Type B pancreatic cell (in vitro differentiated cells): ENCODE measurements around the gene IFT27. TPM values are rescaled to one million over a fixed set of nuclear protein-coding genes. Genes with fewer than 3 reads are reported as not detected.
A peak's percentile ranks its signal among the peaks of the same experiment; 100 is the strongest.
"Not testable (repeated sequence)": the region's sequence is repeated elsewhere in the genome, so short reads cannot be mapped to it uniquely, and the experiment has no call there.

Source experiments
- DNase-seq: peaks from one replicate; pipeline ENCODE4 v3.0.0; 2021; ENCODE audit warnings: mixed read lengths; ENCODE audit not compliant: unreplicated experiment; ENCODE audit errors: extremely low spot score
- H3K27ac Mint-ChIP-seq: 2 replicates; pipeline ENCODE4 v1.8.0; 2021; ENCODE audit warnings: mild to moderate bottlenecking, mixed read lengths
- H3K27me3 Mint-ChIP-seq: 2 replicates; pipeline ENCODE4 v1.8.0; 2021; ENCODE audit warnings: mixed read lengths
- H3K36me3 Mint-ChIP-seq: 2 replicates; pipeline ENCODE4 v1.8.0; 2021; ENCODE audit warnings: mixed read lengths
- H3K4me1 Mint-ChIP-seq: one replicate; pipeline ENCODE4 v1.8.0; 2021; ENCODE audit warnings: mixed read lengths; ENCODE audit not compliant: unreplicated experiment
- H3K4me3 Mint-ChIP-seq: 2 replicates; pipeline ENCODE4 v1.8.0; 2021; ENCODE audit warnings: mild to moderate bottlenecking, mixed read lengths
- H3K9me3 Mint-ChIP-seq: 2 replicates; pipeline ENCODE4 v1.8.0; 2021; ENCODE audit warnings: mixed read lengths
- total RNA-seq: library from RNA; stranded (reverse); gene quantifications from 2 replicates; pipeline ENCODE4 v1.2.1, GENCODE V29; 2021; ENCODE audit warnings: low replicate concordance
- TF ChIP-seq, protein P1 (sequence below): fragments of 200-600 bp; sonication (generic); conservative IDR thresholded peaks from 2 replicates; pipeline ENCODE4 v1.5.0; 2021; ENCODE audit warnings: antibody characterized with exemption, mild to moderate bottlenecking

Gene IFT27
- total RNA-seq, 1 donor from 2014 or later, result 46.6 TPM

DNA sequence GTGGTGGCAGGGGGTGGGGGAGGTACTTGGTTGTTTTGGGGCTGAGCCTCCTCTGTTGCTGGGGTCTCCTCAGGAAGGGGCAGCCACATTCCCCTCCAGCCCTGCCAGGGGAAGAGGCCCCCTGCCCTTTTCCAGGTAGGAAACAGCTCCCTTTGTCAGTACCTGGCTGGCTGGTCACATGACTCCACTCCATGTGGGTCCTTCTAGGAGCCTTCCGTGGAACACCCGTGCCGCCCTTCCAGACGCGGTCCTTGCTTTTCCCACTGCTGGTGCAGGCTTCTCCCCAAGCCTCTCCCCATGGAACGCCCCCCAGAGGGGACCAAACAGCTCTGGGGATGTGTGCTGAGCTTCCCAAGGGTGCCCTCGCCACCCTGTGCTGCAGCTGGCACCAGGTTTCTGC is 19.9 kb downstream of the IFT27 start:
- no peaks in the 10 kb centered on the region for H3K36me3 Mint-ChIP-seq
- DNase-seq, result no peak
- no peak overlapping the region for H3K27ac Mint-ChIP-seq
- TF ChIP-seq, protein P1, sequence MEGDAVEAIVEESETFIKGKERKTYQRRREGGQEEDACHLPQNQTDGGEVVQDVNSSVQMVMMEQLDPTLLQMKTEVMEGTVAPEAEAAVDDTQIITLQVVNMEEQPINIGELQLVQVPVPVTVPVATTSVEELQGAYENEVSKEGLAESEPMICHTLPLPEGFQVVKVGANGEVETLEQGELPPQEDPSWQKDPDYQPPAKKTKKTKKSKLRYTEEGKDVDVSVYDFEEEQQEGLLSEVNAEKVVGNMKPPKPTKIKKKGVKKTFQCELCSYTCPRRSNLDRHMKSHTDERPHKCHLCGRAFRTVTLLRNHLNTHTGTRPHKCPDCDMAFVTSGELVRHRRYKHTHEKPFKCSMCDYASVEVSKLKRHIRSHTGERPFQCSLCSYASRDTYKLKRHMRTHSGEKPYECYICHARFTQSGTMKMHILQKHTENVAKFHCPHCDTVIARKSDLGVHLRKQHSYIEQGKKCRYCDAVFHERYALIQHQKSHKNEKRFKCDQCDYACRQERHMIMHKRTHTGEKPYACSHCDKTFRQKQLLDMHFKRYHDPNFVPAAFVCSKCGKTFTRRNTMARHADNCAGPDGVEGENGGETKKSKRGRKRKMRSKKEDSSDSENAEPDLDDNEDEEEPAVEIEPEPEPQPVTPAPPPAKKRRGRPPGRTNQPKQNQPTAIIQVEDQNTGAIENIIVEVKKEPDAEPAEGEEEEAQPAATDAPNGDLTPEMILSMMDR, result no peak
- no peak overlapping the region for H3K4me3 Mint-ChIP-seq
- no peaks in the 10 kb centered on the region for H3K9me3 Mint-ChIP-seq
- H3K27me3 Mint-ChIP-seq, result peaks cover 31% of the 10 kb centered on the region
- no peaks in the 10 kb centered on the region for H3K4me1 Mint-ChIP-seq

DNA sequence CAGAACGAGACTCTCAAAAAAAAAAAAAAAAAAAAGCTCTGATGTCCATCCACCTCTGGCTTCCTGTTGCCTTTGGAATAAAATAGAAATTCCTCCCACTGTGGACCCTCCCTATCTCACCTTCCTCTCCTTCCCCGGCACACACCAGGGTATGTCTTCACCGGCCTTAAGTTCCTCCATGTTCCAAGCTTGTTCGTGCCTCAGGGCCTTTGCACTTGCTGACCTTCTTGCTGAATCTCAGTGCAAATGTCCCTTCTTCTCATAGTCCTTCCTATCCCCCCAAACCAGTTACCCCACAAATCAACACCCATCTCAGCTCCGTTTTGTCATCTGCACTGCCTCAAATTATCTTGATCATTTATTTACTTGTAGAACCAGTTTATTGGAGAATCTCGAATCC is 20.6 kb downstream of the IFT27 start:
- Mint-ChIP-seq H3K27me3 (peaks cover 31% of the 10 kb centered on the region), H3K36me3 (no peaks in the 10 kb centered on the region), H3K27ac (no peak overlapping the region), H3K9me3 (no peaks in the 10 kb centered on the region), H3K4me3 (no peak overlapping the region), H3K4me1 (no peaks in the 10 kb centered on the region)
- no peak for DNase-seq
- TF ChIP-seq, protein P1, result no peak

DNA sequence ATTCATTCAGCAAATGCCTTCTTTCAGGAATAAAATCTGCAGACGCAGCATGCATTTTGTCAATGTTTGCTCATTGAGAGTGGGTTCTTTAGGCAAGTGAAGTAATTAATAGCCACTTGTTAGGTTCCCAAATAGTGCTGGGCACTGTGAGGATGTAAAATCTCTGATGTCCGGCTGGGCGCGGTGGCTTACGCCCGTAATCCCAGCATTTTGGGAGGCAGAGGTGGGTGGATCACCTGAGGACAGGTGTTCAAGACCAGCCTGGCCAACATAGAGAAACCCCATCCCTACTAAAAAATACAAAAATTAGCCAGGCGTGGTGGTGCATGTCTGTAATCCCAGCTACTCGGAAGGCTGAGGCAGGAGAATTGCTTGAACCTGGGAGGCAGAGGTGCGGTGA is 21.0 kb downstream of the IFT27 start:
- H3K27ac Mint-ChIP-seq, DNase-seq, H3K4me3 Mint-ChIP-seq, H3K9me3 Mint-ChIP-seq, H3K4me1 Mint-ChIP-seq, H3K36me3 Mint-ChIP-seq: not testable (repeated sequence)
- H3K27me3 Mint-ChIP-seq, result peaks cover 31% of the 10 kb centered on the region

DNA sequence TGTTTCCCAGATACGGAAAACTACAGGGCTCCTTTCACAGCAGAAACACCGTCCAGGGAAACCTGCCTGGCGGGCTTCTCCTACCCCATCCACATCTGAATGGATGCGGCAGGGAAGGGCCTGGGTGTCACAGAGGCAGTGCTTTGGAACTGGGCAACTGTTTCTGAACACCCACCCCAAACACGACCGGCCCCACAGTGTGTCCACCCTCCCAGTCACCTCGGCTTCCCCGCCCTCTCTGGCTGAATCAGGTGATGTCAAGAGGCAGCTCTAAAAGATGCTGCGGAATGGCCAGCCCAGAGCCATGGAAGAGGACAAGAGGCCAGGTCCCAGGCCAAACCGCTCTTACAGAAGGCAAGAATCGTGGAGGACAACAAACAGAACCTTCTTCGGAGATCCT is 22.0 kb downstream of the IFT27 start:
- Mint-ChIP-seq H3K36me3 (no peaks in the 10 kb centered on the region), H3K4me1 (no peaks in the 10 kb centered on the region), H3K27ac (no peak overlapping the region), H3K4me3 (no peak overlapping the region), H3K27me3 (peaks cover 31% of the 10 kb centered on the region), H3K9me3 (no peaks in the 10 kb centered on the region)
- TF ChIP-seq, protein P1, result no peak
- no peak for DNase-seq

DNA sequence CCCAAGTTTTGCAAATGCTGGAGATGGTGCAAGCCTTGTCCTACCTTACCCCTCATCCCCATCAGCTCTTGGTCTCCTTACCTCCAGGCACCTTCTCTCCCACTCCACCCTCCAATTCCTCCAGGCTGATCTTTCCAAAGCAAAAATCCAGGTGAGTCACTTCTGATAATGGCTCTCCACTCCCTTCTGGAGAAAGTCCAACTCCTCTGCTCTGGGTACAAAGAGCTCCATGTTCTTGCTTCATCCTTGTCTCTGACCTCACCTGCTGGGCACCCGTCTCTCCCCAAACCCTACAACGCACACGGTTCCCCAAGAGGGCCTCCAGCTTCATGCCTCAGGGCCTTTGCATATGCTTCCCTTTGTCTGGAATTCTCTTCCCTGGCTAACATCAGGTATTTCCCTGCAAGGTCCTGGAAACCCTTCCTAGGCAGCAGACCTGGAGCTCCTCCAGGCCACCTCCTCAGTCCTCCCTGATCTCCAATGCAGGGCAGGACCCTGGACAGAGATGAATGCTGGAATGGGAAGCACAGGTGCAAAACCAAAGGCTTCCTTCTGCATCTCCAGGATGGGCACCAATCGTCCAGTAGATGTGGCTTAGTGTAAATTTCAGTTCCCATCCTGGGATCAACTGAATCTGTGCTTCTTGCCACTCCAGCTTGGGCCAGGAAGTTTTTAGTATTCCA is 22.7 kb downstream of the IFT27 start:
- TF ChIP-seq, protein P1, result no peak
- Mint-ChIP-seq H3K36me3 (no peaks in the 10 kb centered on the region), H3K27me3 (peaks cover 31% of the 10 kb centered on the region), H3K9me3 (no peaks in the 10 kb centered on the region), H3K27ac (no peak overlapping the region), H3K4me1 (no peaks in the 10 kb centered on the region), H3K4me3 (no peak overlapping the region)
- DNase-seq, result no peak

DNA sequence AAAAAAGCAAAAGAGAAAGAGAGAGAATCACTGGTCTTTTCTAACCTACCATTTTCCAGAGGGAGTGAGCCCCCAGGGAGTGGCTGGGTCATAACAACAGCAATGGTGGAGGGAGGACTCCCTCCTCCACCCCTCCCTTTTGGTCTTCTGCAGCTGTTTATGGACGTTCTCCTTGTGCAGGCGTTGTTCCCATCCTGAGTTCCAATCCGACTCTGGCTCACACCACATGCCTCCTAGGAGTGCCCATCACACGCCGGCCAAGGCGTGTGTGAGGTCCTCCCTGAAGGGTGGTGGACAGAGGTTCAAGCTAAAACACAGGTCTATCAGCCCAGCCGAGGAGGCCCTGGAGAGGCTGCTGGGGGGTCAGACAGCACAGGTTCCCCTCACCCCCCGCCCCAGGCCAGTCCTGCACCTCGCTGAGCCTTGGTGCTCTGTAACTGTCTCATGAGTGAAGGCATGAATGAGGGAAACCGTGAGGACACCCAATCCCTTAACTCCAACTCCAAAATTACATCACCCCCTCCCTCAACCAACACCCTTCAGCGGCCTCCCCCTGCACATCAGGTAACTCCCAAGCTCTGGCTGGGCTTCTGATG is 29.4 kb downstream of the IFT27 start:
- no peaks in the 10 kb centered on the region for H3K4me1 Mint-ChIP-seq
- peak; percentile 48 for DNase-seq
- TF ChIP-seq, protein P1, result no peak
- peaks cover 18% of the 10 kb centered on the region for H3K27me3 Mint-ChIP-seq
- H3K9me3 Mint-ChIP-seq, result no peaks in the 10 kb centered on the region
- no peaks in the 10 kb centered on the region for H3K36me3 Mint-ChIP-seq
- no peak overlapping the region for H3K4me3 Mint-ChIP-seq
- no peak overlapping the region for H3K27ac Mint-ChIP-seq
